Endothelial cell (in vitro differentiated cells): Measurements from ENCODE around the gene CPT2. TPM values are rescaled to one million over a fixed set of nuclear protein-coding genes. Genes with fewer than 3 reads are reported as not detected.

ENCODE experiments used
- DNase-seq: peaks from one replicate; pipeline ENCODE4 v3.0.0; 2021; ENCODE audit warnings: low spot score
- H3K27ac Mint-ChIP-seq: one replicate; pipeline ENCODE4 v1.8.0; 2021; ENCODE audit warnings: mixed read lengths, inconsistent platforms; ENCODE audit not compliant: unreplicated experiment
- H3K27me3 Mint-ChIP-seq: one replicate; pipeline ENCODE4 v1.8.0; 2021; ENCODE audit warnings: mild to moderate bottlenecking, moderate library complexity, mixed read lengths, inconsistent platforms; ENCODE audit not compliant: unreplicated experiment
- H3K36me3 Mint-ChIP-seq: one replicate; pipeline ENCODE4 v1.8.0; 2021; ENCODE audit warnings: mild to moderate bottlenecking, low read depth, mixed read lengths, inconsistent platforms; ENCODE audit not compliant: unreplicated experiment
- H3K4me1 Mint-ChIP-seq: one replicate; pipeline ENCODE4 v1.8.0; 2021; ENCODE audit warnings: mild to moderate bottlenecking, mixed read lengths, inconsistent platforms; ENCODE audit not compliant: unreplicated experiment
- H3K4me3 Mint-ChIP-seq: one replicate; pipeline ENCODE4 v1.8.0; 2021; ENCODE audit warnings: mild to moderate bottlenecking, mixed read lengths, inconsistent platforms; ENCODE audit not compliant: unreplicated experiment
- H3K9me3 Mint-ChIP-seq: one replicate; pipeline ENCODE4 v1.8.0; 2021; ENCODE audit warnings: mixed read lengths, inconsistent platforms; ENCODE audit not compliant: unreplicated experiment
- total RNA-seq: library from RNA; stranded (reverse); fragmentation: NEBNext Ultra II Directional; extraction: Animal tissue kit (Norgen Biotek cat#: 25700); gene quantifications from one replicate; pipeline ENCODE4 v1.2.1, GENCODE V29; 2021; ENCODE audit not compliant: unreplicated experiment
- TF ChIP-seq, protein P1 (sequence below): fragments of 200-600 bp; sonication (generic); IDR thresholded peaks from one replicate; pipeline ENCODE4 v1.5.0; 2021; ENCODE audit warnings: antibody characterized with exemption; ENCODE audit not compliant: unreplicated experiment

CPT2 gene
- total RNA-seq, 1 donor from 2014 or later, result 17.6 TPM

DNA sequence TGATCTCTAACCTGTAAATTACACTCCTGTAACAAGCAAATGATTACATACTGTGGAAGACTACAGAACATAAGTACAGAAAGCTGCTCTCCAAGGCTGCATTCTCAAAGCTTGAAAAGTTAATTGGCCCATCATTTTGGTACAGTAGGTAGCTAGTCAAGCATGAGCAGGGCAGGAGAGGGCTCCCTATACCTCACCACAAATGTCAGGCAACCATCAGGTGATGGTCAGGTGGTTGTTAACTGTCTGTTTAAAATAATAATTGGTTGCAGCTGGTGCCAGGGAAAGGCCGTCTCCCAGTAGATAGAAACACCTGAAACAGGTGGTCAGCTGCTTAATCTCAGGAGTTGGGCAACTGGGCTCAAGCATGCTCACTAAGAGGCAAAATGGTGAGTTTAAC, 41.1 kb upstream of the CPT2 start:
- no peaks in the 10 kb centered on the region for H3K4me1 Mint-ChIP-seq

DNA sequence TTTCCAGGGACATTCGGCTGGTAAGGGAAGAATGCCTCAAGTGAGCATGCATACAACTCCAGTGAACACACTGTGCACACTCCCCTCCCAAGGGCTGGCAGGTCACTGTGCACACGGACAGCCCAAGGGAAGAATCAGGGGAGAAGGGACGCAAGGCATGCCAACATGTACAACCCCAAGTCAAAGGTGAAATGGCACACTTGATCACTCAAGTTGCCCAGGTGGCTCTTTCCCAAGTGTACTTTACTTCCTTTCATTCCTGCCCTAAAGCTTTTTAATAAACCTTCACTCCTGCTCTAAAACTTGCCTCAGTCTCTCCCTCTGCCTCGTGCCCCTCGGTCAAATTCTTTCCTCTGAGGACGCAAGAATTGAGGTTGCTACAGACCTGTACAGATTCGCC, 40.7 kb upstream of the CPT2 start:
- no peak for DNase-seq
- Mint-ChIP-seq H3K27me3 (no peaks in the 10 kb centered on the region), H3K4me1 (no peaks in the 10 kb centered on the region), H3K9me3 (no peaks in the 10 kb centered on the region), H3K4me3 (no peak overlapping the region), H3K36me3 (no peaks in the 10 kb centered on the region), H3K27ac (no peak overlapping the region)
- TF ChIP-seq, protein P1, sequence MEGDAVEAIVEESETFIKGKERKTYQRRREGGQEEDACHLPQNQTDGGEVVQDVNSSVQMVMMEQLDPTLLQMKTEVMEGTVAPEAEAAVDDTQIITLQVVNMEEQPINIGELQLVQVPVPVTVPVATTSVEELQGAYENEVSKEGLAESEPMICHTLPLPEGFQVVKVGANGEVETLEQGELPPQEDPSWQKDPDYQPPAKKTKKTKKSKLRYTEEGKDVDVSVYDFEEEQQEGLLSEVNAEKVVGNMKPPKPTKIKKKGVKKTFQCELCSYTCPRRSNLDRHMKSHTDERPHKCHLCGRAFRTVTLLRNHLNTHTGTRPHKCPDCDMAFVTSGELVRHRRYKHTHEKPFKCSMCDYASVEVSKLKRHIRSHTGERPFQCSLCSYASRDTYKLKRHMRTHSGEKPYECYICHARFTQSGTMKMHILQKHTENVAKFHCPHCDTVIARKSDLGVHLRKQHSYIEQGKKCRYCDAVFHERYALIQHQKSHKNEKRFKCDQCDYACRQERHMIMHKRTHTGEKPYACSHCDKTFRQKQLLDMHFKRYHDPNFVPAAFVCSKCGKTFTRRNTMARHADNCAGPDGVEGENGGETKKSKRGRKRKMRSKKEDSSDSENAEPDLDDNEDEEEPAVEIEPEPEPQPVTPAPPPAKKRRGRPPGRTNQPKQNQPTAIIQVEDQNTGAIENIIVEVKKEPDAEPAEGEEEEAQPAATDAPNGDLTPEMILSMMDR, result no peak

More for the DNA sequence above, 41.1 kb upstream of the CPT2 start:
- Mint-ChIP-seq H3K9me3 (no peaks in the 10 kb centered on the region), H3K36me3 (no peaks in the 10 kb centered on the region), H3K27me3 (no peaks in the 10 kb centered on the region), H3K4me3 (no peak overlapping the region), H3K27ac (no peak overlapping the region)
- TF ChIP-seq, protein P1, result no peak
- DNase-seq, result no peak

DNA sequence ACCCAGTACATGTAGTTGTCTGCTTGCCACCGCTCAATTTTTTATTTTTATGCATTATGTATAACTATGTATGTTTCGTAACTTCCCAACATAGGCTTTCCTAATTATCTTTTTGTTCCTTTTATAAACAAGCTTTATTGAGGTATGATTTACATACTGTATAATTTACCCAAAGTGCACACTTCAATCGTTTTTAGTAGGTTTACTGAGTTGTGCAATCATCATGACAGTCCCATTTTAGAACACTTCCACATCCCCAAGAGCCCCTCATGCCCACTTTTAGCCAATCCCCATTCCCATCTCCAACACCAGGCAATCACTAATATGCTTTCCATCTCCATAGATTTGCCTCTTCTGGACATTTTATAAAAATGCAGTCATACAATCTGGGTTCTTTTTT, 39.8 kb upstream of the CPT2 start:
- TF ChIP-seq, protein P1, result no peak
- Mint-ChIP-seq H3K27me3 (no peaks in the 10 kb centered on the region), H3K27ac (no peak overlapping the region), H3K4me1 (no peaks in the 10 kb centered on the region), H3K4me3 (no peak overlapping the region), H3K9me3 (no peaks in the 10 kb centered on the region), H3K36me3 (no peaks in the 10 kb centered on the region)
- no peak for DNase-seq

DNA sequence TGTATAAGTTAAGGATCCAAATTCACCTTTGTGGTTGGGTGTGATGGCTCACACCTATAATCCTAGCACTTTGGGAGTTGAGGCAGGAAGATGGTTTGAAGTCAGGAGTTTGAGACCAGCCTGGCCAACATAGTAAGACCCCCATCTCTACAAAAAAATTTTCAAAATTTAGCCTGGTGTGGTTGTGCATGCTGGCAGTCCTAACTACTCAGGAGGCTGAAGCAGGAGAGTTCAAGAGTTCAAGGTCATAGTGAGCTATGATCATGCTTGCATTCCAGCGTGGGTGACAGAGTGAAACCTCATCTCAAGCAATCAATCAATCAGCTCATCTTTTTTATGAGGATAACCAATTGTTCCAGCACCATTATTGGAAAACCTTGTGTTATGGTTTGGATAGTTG, 37.7 kb upstream of the CPT2 start:
- no peak for DNase-seq
- Mint-ChIP-seq H3K27ac (no peak overlapping the region), H3K27me3 (no peaks in the 10 kb centered on the region), H3K4me1 (no peaks in the 10 kb centered on the region), H3K36me3 (no peaks in the 10 kb centered on the region), H3K9me3 (no peaks in the 10 kb centered on the region), H3K4me3 (no peak overlapping the region)
- TF ChIP-seq, protein P1, result no peak

DNA sequence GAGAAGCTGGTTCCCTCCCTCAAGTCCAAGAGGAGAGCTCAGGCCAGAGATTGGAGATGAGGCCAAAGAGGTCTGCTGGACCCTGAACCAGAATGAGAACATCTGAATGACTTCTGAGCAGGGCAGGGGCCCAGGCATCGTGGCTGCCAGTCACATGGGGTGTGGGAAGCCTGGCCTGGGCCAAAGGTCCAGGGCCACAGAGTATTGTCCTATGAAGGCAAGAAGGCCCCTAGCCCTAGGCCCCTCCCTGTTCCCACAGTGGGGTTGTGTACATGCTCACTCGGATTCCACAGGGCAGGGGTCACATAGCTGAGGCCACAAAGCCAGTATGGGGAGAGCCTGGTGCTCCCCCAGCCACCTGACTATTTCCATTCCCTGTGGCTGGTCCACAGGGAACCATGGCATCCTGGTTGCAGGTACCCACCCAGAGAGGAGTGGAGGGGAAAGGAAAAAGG, 35.7 kb upstream of the CPT2 start:
- no peaks in the 10 kb centered on the region for H3K27me3 Mint-ChIP-seq
- H3K27ac Mint-ChIP-seq, result no peak overlapping the region
- no peaks in the 10 kb centered on the region for H3K4me1 Mint-ChIP-seq
- DNase-seq, result no peak
- H3K9me3 Mint-ChIP-seq, result no peaks in the 10 kb centered on the region
- H3K36me3 Mint-ChIP-seq, result no peaks in the 10 kb centered on the region
- TF ChIP-seq, protein P1, result no peak
- no peak overlapping the region for H3K4me3 Mint-ChIP-seq
